Caki2 (cell line): ENCODE measurements around the gene TNNI3K. TPM values are rescaled to one million over a fixed set of nuclear protein-coding genes. Genes with fewer than 3 reads are reported as not detected.

Experiments used
- DNase-seq: peaks from one replicate; pipeline ENCODE4 v3.0.0-alpha.2; 2015; ENCODE audit warnings: low read depth
- in situ Hi-C: cut with HindIII; loops from 2 replicates; pipeline ENCODE4 v1.10.0; 2016; ENCODE audit warnings: low sequenced_read_pairs, low pct_unique_long_range_greater_than_20kb, mixed read lengths
- total RNA-seq: library from RNA; depleted of rRNA; stranded (reverse); fragments of >200 nt; shearing (Covaris generic); gene quantifications from 2 replicates; pipeline ENCODE4 v1.2.3, GENCODE V29; 2014; ENCODE audit warnings: low replicate concordance

The TNNI3K gene
- total RNA-seq, 1 experiment from 2014 or later: not detected

DNA sequence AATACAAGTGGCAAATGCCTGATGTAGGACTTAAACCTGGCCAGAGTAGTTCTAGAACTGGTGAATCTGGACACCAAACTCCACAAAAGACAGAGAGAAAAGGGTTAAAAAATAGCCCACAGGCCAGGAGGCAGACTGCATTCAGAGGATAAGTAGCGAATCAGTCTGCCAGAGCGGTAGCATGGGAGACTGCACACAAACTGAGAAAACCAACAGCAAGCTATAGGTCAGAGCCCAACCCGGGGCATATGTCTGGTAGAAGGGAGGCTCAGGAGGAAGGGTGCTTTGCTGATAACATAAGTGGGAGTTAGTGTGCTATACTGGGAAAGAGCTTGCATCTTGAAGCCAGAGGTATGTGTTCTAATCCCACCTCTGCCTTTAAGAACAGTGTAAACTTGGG lies 273.3 kb downstream of the TNNI3K start:
- DNase-seq: no peak
- in situ Hi-C loops: no loop called here

DNA sequence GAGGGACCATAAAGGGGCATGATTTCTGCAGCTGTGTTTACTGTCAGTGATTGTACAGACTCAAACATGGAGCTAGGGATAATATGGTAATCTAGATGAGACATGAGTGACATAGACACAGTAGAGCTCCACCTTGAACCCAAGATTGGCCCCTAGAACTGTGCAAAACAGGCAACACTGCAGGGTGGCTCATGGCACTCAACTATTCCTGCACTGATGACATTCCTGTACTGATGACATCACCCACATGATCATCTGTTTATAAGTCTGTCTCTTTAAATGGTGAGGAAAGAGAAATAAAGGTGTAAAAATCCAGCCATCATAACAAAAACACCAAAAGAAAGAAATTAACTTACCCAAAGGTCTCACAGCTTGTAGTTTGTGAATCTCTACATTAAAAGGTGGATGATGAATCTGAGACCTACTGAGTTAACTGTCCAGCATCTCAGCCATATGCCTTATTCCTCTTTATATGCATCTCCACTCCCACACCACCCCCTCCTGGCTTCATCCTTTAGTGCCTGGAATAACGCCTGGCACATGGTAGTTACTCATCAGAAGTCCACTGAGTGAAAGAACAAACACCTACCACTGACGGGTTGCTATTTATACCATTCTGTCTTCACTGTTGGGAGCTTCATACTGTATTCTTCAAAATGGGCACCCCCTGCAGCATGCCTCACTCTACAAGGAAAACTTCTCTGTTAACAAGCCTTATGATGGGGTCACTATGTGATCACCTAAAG lies 277.2 kb downstream of the TNNI3K start, which contains the start of gene LRRC53:
LRRC53 (minus strand) TSS at position 442 of the 746 bp plus-strand sequence. CDS start 29,262 bp downstream, outside the sequence.
- in situ Hi-C loops: no loop called here
- no peak for DNase-seq

DNA sequence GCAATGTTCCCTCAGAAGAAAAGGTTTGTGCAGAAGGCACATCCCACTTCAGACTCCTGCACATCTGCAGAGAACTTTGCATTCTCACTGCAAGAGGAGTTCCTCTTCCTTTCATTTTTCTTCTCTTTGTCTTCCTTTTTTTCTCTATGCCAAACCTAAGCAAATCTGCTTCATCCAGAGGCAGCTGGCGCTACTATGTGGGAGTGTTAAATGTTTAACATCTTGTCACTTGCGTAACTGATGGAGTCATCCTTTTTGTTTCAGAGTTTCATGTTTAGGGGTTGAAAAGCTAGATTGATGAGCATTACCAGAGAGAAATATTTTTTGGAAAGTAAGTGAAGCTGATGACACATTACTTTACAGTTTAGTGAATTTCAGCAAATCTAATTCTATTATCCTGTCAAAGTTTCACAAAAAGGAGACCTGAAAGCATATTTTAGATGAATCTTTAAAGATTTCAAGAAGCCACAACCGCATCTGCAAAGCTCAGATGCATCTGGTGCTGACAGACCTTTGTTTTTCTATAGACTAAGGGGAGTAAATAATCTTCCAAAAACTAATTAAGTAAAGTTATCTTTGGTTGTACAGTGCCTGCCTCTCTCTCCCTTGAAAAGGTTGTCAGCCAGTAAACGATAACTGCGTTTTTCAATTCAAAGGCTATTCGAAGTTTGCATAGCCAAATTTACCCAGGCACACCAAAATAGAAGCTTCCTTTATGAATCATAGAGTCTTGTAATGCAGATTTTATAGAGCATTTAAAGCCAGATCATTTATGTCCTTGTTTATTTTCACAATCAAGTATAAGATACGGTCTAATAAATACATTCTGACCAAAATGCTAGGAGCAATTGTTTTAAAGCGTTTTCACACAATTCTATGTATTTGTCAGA lies 278.5 kb downstream of the TNNI3K start:
- in situ Hi-C loops: no loop called here
- no peak for DNase-seq

DNA sequence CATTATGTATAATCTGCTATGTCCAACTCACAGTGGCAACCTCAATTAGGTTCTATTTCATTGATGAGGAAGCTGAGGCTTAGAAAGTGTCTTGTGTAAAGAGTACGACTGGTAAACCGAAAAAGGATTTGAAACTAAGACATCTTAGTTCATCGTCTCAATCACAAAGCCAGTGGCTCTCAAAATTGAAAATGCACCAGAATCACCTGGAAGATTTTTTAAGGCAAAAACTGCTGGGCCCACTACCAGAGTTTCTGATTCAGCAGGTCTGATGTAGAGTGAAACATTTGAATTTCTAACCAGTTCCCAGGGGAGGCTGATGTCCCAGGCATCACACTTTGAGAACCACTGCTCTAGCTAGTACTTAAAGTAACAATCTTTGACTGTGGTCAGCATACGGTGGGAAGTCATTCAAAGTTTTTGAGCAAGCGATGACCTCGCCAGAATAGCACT lies 282.4 kb downstream of the TNNI3K start:
- no peak for DNase-seq
- in situ Hi-C loops: no loop called here

DNA sequence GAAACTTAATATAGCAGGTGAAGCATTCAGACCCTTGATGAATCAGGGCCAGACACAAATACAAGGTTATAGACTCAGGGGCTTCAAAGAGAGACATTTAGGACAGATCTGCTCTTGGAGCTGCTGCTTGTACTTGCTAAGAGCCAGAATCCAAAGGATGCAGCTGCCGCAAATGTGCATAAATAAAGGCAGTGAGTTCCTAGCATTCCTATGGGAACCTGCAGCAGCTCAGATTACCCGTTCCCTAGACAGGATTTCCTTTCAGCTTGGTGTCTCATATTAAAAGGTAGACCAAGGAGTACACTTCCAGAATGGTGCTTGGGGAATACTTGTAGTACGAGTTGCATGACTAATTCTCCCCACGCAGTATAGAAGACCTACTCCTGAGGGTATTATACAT lies 287.0 kb downstream of the TNNI3K start:
- in situ Hi-C loops: no loop called here
- no peak for DNase-seq

DNA sequence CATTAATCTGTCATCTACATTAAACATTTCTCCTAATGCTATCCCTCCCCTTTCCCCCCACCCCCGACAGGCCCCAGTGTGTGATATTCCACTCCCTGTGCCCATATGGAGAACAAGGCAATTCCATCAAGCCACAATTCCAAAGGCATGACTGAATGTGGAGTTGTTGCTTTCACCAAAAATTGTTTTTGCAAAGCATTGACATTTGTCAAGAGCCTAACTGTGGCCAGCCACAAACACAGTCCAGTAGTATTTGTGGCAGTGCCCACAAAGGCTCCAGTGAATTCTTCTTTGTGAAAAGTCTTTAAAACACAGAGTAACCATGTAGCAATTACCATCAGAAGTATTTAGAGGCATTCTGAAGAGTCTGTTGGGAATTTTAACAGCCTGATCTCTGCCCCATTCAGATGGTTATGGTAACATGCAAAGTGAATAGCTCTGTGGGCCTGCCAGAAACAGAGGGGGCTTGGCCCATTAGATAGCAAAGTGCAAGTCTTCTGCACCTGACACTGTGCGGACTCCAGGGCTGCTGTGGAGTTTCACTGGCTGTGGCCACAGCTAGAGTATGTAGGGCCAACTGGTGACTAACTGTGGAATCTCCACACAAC lies 288.8 kb downstream of the TNNI3K start:
- DNase-seq: no peak
- in situ Hi-C loops: no loop called here

DNA sequence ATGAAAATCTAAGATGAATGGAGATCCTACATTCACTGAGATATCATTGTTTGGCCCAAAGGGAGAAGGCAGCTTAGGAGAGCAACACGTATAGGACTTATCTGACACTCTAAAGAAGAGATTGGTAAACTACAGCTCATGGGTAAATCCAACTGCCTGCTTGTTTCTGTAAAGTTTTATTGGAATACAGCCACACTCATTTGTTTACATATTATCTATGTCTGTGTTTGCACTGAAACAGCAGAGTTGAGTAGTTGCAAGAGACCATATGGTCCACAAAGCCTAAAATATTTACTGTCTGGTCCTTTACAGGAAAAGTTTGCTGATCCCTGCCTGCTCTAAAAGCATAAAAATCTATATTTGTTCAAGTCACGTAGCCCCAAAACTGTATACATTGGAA lies 291.5 kb downstream of the TNNI3K start:
- in situ Hi-C loops: no loop called here
- no peak for DNase-seq

DNA sequence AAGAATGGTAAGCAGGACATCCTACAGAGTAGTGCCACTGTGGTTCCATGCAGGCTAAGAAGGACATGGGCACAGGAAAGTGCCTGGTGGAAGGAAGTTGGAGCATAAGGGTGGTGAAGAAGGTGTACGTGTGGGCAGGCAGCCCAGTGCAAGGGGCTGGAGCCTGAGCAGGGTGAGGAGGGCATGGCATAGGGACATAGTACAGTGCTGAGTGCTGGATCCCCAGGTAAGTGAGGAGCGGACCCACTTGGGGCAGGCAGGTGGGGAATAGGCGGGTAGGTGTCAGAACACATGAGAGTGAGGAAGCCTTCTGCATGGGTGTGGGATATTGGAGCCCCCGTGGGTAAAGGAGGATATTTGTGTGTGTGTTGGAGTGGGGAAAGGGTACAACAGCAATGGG lies 292.9 kb downstream of the TNNI3K start:
- in situ Hi-C loops: no loop called here

DNA sequence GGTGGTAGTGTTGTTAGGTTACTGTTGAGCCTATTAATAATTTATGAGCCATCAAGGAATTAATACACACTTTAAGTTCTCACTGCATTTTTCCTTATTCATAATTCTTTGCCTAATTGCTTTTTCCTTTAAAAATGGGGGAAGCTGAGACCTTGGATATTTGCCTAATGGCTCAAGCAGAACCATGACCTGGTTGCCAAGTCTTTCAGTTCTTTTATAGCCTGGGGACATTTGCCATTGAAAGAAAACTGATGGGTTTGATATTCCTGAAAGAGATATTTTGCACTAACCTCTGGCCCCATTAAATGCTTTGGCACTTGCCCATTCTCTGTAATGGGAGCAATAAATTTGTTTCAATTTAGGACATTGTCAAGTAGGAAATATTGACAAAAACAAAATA lies 295.7 kb downstream of the TNNI3K start:
- no peak for DNase-seq
- in situ Hi-C loops: no loop called here

More for the DNA sequence above, 292.9 kb downstream of the TNNI3K start:
- DNase-seq: no peak

DNA sequence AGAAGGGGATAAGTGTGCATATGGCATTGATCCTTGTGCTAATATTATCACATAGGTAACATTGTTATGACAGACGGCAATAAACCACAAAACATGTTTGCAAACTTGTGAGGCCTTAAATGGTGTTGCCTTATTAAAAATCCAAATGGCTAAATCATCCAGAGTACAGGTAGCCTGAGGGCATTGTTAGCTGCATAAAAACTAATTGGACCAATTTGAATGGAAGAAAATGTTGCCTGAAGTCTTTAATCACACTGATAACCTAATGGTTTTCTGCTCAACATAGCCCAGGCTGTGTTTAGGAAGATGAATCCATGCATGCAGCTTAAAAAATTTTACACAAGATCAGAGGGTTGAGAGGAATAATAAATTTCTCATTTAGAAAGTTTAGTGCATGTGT lies 296.6 kb downstream of the TNNI3K start:
- in situ Hi-C loops: no loop called here

DNA sequence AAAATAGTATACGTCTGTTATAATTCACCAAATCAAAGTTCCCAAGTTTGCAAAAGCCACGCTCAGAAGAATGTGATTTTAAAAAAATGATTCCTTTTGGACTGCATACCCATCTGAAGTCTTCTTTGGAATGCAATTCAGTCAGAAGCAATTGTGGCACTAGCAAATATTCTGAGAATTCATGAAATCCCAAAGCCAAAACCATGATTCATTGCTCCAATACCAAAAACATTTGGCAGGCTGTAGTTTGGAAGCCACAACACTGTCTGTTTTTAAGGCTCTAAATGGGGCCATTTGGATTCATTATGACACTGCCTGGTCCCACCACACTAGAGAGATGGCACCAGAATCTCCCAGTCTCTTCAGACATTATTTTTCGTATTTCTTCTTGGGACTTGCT lies 299.1 kb downstream of the TNNI3K start:
- no peak for DNase-seq
- in situ Hi-C loops: no loop called here

More for the DNA sequence above, 296.6 kb downstream of the TNNI3K start:
- DNase-seq: no peak

DNA sequence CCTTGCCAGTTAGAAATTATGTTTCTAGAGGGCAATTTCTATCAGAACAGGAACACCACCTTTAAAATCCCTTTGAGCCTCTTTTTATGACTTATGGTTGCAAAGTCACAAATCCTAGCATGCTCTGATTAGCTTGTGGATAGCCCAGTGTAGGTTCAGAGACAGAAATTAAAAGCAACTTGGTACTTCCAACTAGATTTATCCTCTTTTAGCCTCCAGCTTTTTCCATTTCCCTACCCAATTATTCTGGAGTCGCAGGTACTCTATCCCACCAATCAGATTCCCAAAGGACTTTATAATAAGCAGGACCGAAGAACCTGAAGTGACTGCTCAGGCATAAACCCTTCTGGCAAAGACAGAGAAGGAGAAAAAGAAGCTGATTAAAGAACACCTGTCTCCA lies 310.6 kb downstream of the TNNI3K start:
- in situ Hi-C loops: no loop called here
- DNase-seq: no peak

DNA sequence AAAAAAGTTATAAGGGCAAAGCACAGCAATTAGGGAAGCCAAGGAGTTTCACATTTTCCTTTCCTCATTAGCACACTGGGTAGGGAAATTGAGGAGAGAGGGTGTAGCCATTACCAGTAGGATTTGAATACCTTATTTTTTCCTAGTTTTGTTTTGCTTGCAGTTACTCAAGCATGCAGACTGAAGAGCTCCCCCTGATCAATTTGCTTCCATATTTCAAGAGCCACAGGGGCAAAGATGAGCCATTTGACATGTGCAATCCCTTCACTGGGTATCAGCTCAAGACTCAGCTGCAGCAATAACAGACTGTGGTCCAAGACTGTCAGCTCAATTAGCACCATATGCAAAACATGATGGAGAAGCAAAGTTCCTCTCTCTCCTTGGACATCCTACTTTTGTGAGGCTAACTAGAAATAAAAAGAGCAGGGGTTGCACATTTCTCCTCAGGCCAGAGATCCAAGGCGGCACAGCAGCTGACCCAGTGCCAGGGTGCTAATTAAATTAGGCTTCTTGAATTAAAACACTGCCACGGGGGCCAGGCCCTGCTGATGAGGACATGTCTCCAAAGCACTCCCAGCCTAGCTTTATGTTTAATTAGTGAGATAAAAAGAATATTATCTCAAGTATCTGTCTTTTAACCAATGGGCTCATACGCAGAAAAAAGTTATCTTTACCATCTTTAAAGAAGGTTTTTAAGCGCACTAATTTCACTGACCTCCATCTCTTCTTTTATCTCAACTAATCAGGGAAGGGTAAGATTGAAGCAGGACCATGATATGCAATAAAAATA lies 314.0 kb downstream of the TNNI3K start:
- DNase-seq: no peak
- in situ Hi-C loops: no loop called here

DNA sequence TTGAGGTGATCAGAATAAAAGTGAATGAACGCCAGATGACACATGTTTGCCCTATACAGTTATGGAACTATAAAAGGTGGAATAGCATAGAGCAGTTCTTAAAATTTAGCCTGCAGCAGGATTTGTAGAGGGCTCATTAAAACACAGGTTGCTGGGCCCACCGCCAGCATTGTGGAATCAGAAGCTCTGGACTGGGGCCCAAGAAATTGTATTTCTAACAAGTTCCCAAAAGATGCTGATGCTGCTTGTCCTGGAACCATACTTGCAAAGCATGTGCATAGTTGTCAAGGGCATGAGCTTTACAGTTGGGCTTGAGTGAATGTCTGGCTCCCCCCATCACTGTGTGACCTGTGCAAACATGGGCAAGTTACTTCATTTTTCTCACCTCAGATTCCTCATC lies 314.7 kb downstream of the TNNI3K start:
- DNase-seq: no peak
- in situ Hi-C loops: no loop called here

DNA sequence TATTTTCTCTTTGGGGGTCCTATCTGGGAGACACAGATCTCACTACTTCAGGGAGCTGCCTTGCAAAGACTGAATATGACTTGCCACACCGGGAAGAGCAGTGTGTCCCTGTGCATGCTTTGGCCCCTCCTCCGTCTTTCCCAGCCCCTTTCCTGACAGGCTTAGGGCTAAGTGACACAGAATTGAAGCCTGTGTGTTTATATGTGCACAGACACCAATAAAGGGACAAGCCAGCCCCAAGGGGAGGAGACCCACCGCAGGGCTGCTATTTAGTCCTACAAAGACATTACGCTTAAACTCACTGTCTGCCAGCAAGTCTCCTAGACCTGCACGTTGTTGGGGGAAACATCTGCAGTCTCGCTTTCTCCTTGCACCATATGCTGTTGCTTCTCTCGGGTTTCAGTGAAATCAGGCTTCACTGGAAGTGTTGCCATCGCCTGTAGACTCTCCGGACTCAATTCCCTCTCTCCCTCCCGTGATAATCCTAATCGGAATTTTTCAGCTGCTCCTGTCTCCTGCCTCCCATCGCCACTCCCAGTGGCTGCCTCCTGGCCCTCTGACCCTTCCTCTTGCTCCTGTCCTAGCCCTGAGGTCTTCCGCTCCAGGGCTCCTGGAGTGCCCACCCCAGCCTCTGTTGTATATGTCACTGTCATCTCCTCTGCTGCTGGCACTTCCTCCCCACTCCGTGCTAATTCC lies 335.8 kb downstream of the TNNI3K start:
- in situ Hi-C loops: no loop called here
- no peak for DNase-seq

DNA sequence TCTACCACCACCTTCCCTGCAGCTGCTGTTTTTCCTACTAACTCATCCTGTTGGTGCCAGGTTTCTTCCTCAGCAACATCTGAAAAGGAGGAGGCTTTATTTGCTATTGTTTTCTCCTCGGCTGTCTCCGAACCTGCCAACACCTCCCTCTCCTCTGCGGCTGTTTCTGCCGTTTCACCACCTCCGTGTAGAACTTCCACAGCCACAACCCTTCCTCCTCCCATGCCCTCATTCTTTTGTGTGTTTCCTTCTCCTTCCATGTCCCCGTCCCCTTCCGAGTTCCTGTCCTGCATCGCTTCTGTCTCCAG lies 336.3 kb downstream of the TNNI3K start:
- in situ Hi-C loops: no loop called here
- no peak for DNase-seq

DNA sequence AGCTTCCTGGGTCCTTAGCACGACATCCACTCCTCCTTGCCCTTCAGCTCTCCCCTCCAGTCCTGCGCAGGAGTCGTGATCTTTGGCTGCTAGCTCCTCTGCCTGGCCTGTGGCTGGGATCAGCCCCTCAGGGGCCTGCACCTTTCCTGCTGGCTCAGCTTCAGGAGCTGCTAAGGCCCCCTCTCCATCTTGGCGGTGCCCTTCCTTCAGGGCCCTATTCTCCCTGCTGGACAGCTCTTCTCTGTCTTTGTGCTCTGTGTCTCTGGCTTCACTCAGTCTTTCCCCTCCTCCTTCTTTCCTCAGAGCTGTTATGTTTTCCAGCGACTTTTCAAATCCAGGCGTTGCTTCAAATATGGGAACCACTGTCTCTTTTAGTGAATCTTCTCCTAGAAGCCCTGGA lies 336.7 kb downstream of the TNNI3K start:
- no peak for DNase-seq
- in situ Hi-C loops: no loop called here

DNA sequence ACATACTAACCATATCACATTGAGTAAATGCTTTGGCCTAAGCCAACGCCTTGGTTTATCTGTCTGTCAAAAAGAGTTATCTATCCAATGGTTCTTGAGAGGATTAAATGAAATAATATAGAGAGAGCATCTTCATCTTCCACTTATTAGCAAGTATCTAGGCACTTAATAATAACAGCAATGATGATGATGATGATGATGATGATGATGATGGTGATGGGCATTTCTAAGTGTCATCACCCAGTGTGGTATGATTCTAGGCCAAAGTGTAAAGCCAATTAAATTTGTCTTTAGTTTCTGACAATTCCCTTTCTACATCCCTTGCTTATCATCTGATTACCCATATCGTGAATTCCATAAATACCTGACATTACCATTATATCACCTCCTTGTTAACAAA lies 342.9 kb downstream of the TNNI3K start:
- DNase-seq: no peak
- in situ Hi-C loops: no loop called here
